Stimulated activated CD8-positive, alpha-beta memory T cell treated with anti-CD3 and anti-CD28 coated beads, Interleukin-4, amount 100 ng/mL, for 24 hours (primary cell): ENCODE results near the gene NF1.
"Not testable (repeated sequence)": the region's sequence is repeated elsewhere in the genome, so short reads cannot be mapped to it uniquely, and the experiment has no call there.

Source experiments
- DNase-seq: peaks from one replicate; pipeline ENCODE4 v3.0.0-alpha.2; 2020; ENCODE audit warnings: low read depth

The NF1 gene

GRCh38 chr17:31198666-31199065, 103.9 kb downstream of the NF1 start:
- DNase-seq = not testable (repeated sequence)

- no peak for DNase-seq
Observed at GRCh38 chr17:31200287-31200686, 105.5 kb downstream of the NF1 start.

DNA sequence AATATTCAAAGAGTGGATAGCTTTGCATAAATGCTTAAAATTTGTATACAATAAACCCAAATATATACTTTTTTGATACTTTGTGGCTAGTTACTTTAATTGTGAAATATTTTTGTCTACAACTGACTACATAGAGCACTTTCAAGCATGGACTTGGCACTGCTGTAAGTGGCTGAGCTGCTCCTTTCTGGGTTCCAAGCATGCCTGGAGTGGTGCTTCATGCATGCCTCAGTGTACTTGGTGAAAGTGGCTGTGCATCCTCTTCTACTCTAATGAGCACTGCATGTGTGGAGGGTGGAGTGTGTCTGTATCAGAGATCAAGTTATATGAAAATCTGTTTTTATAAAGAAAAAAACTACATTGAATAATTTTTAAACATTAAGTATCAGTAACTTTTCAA, 108.2 kb downstream of the NF1 start:
- no peak for DNase-seq

- no peak for DNase-seq
Observed at GRCh38 chr17:31211352-31212012, 116.7 kb downstream of the NF1 start.

DNA sequence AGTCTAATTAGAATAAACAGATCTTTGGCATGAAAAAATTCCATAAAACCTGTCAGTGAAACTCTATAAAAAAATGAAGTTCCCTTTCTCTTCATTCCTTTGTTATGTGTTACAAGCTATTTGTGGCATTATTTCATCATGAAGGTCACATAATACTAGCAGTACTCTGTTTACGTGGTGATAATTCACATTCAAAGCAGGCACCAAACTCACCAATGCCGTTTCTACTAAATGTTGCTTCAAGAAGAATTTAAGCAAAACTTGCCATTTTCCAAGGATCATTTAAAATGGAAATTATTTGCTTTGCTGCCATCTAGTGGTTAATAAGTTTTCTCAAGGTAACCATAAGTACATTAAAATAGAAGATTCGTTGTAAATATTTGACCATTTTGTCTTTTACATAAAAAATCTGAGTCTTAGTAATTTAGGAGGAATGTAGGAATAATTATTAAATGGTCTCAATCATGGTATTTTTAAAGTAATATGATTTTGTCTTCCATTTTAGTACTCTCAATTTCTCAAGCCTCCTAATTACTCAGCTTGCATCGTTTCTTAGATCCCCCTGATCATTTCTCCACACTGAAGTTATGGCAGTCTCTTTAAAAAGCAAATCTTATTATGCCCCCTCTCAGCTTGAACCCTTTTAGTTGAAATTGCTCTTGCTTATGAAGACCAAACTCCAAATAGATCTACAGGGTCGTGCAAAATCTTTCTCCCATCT, 121.4 kb downstream of the NF1 start:
- no peak for DNase-seq

GRCh38 chr17:31224366-31224765, 129.6 kb downstream of the NF1 start:
- DNase-seq = no peak

- no peak for DNase-seq
Observed at GRCh38 chr17:31225831-31226230, 131.1 kb downstream of the NF1 start.

DNA sequence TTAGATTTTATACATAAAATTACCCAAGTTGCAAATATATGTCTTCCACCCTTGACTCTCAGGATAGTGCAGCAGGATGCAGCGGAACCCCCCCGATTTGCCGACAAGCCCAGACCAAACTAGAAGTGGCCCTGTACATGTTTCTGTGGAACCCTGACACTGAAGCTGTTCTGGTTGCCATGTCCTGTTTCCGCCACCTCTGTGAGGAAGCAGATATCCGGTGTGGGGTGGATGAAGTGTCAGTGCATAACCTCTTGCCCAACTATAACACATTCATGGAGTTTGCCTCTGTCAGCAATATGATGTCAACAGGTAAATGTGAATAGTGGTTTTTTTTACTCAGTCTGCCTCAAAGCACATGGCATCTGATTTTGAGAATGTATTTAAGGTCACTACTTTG, 131.6 kb downstream of the NF1 start:
- no peak for DNase-seq

- DNase-seq = no peak
Observed at GRCh38 chr17:31226950-31227349, 132.2 kb downstream of the NF1 start.

DNA sequence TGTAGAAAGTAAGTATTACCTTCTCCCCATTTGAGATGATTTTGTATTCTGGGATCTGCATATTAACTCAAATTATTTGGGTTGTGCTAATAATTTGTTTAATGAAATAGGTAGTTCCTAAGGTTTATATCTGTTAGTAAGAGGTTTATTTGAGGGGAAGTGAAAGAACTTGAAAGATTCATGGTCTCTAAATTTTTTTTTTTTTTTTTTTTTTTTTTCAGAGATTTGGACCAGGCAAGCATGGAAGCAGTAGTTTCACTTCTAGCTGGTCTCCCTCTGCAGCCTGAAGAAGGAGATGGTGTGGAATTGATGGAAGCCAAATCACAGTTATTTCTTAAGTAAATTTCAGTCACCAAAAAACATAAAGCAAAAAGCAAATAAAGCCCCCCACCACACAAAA, 137.1 kb downstream of the NF1 start:
- DNase-seq = no peak

DNA sequence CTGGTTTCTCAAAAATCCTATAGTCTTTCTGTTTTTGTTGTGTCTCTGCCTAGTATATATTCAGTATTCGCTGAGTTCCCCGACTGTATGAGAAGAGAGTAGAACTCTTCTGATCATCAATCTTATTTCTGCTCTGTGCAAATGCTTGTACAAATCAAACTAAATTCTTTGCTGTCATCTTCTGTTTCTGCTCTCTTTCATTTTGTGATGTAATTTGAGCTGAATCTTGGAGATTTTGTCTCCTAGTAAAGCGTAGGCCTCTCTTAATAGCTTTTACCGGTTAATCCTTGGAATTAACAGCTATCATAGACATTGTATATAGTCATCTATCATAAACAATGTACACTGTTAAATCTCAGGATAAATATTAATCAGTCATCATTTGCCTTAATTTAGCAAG, 140.3 kb downstream of the NF1 start:
- no peak for DNase-seq

DNA sequence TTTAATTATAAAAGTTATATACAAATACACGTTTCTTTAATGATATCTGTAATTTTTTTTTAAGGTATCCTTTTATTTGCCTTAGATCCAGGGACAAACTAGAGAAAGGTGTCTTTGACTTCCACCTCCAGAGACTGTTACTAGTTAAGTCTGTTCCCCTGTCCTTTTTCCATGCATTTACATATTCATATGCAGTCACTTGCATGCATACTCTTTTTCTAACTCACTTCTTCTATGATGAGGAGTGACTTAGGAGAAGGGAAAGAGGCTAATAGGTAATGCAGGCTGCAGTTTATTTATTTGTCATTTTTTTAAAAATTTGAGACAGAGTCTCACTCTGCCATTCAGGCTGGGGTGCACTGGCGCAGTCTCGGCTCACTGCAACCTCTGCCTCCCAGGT, 141.4 kb downstream of the NF1 start:
- DNase-seq = no peak

GRCh38 chr17:31236712-31237111, 141.9 kb downstream of the NF1 start:
- no peak for DNase-seq

DNA sequence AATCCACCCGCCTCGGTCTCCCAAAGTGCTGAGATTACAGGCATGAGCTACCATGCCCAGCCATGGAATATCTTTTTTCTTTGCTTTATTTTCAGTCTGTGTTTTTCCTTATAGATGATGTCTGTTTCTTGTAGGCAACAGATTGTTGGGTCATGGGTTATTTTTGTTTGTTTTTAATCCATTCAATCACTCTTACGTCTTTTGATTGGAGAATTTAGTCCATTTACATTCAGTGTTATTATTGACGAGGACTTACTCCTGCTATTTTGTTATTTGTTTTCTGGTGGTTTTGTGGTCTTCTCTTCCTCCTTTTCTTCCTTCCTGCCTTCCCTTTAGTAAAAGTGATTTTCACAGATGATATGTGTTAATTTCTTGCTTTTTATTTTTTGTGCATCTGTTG, 146.3 kb downstream of the NF1 start:
- no peak for DNase-seq

DNA sequence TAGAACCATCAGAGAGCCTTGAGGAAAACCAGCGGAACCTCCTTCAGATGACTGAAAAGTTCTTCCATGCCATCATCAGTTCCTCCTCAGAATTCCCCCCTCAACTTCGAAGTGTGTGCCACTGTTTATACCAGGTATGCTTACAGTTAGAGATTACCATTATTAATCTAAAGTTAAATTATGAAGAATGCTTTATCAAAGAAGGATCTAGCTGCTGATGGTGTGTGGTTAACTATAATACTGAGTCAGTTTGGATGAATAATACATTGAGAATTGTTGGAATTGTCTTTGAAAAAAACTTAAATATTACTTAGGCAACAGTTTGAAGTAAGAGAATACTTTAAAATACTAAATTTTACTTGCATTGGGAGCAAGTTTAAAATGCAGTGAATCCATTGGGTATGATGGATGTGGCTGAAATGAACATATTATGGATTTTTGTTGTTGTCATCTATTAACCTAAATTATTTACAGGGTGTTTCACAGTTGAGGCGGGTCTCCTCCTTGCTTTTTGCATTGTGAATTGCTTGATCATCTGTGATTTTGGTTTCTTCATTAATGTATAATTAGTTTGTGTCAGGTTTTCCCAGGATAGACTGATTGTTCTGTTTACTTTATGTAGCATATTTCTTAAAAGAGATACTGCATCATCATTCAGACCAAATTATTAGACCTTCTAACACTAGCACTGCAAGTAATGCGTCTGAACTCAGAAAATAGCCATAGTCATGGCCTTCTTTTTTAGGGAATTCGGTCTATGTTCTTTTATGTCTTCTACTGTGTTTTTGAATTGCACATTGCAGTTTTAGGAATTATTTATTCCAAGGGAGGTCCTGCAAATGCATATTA, 154.4 kb downstream of the NF1 start:
- no peak for DNase-seq

DNA sequence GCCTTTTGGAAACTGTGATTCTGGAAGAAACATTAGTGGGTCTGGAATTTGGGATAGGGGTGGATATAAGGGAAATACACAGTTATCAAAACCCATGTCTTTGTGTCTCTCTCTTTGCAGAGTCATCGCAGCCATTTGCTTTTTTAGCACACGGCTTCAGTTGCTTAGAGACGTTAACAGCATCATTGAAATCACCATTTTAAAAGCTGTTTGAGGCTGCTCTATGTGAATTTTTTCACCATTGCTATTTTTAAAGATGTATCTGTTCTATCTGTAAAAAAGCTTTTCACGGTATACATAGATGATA, 155.0 kb downstream of the NF1 start:
- DNase-seq = no peak

- DNase-seq = no peak
Observed at GRCh38 chr17:31250229-31250628, 155.5 kb downstream of the NF1 start.

DNA sequence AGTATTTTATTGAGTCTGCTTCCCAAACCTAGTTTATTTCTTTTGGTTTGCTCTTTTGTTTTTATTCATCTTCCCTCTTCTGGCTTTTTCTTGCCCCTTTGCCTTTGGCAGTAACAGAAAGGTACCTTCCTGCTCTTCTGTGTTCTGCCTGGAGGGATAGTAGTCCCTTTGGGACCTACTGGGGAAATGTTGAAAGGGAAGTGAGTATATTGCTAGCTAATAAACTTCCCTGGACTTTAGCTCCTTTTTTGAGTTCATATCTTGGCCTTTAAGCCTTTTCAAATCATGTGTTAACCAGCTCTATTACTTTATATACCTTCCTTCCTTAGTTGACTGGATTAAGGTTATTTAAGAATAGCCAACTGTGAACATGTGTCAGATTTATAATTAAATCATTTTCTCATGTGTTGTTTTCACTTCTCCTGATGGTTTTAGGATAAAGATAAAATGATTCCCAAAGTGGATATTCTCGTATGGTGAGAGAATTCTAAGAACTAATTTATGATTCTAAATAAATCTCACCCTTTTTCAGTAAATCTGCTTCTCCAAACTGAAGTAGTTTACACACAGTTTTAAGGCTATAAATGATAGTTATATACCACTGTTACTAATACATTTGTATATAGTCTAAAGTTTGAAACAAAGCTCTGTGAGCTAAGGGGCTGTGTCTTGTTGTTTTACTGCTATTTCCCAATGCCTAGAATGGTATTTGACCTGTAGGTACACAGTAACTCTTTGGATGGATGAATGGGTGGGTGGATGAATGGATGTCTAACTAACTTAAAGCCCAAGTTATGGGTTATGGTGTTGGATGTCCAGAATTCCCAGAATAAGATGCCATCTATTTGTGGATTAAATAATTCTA, 156.6 kb downstream of the NF1 start:
- no peak for DNase-seq

DNA sequence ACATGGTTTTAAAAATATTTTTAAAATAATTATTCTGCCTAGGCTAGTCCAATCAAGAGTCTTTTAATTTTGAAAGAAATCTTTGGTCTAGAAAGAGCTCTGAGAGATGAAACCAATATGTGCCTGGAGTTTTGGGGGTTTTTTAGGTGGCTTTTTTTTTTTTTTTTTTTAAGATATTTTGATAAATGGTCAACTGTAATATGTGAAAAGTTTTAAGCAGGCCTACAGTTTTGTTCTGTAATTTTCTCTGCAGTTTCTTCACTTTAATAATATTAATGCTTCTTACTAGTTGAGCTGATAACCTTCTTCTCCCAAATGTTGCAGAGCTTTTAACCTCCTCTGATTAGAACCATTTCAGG, 157.2 kb downstream of the NF1 start:
- DNase-seq = no peak

DNA sequence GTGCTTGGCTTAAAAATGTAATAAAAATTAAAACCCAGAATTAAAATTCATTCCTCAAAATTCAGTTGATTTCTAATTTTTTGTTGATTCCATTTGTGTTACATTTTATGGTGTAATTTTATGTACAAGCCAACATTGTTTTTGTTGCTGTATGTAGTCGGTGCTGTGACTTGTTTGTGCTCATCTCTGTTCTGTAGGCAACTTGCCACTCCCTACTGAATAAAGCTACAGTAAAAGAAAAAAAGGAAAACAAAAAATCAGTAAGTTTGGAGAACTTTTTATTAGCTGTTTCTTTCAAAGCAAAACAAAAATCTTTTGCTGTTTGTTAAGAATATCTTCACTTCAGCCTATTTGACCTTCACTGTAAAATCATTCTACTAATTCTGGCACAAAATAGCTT, 158.0 kb downstream of the NF1 start:
- DNase-seq = no peak

DNA sequence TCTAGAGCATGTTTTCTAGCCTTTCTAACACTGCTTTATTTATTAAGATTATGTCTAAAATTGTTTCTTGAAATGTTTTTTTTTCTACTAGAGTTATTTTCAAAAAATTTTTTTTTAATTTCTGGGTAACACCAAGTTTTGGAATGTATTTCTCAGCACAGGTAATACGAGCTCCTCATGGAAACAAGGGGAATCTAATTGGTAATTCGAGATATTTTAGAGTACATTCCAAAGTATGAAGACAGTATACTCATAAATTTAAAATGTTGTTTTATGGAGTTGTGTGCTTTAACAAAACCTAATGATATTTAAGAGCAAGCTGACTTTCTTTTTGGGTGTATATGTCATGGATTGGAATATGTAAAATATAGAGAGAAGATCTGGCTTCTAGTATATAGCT, 159.9 kb downstream of the NF1 start:
- DNase-seq = no peak

DNA sequence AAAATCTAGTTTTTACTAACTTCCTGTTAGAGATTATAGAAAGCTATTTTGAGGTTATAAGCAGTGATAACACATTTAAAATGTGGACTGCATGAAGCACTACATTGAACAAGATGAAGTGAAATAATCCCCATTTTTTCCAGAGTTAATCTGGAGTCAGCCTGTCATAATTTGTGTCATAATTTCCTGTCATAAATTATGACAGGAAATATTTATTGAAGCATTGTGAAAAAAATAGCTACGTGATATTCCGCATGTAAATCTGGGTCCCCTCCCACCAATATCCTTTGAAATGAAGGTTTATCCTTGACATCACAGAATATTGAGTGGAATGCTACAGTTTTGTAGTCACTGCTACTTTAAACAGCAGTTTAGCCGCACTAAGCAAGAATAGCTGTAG, 162.2 kb downstream of the NF1 start:
- DNase-seq = no peak
